CD8-positive, alpha-beta memory T cell (primary cell): ENCODE results near the gene KDM4C. TPM values are rescaled to one million over a fixed set of nuclear protein-coding genes. Genes with fewer than 3 reads are reported as not detected.
A peak's percentile ranks its signal among the peaks of the same experiment; 100 is the strongest.

Experiments used
- CTCF ChIA-PET: fragments of 350-600 bp; sonication (Branson Sonifier 250); formaldehyde crosslinking; loops from one replicate; lab custom pipeline; 2021; ENCODE audit warnings: antibody characterized with exemption; lab: Charles Lee
- POLR2A ChIA-PET: fragments of 350-600 bp; sonication (Branson Sonifier 250); formaldehyde crosslinking; loops from one replicate; lab custom pipeline; 2021; ENCODE audit warnings: antibody characterized with exemption; lab: Charles Lee
- DNase-seq, 5 donors: peaks; one replicate each; pipeline versions ENCODE4 v3.0.0 to v3.0.0-alpha.2; 2020 to 2022; ENCODE audit warnings: mixed read lengths in 1 of 5
- H3K27ac ChIP-seq: one replicate; pipeline ENCODE4 v1.7.0; 2013; ENCODE audit warnings: low read depth, mild to moderate bottlenecking, low read length, moderate library complexity
- H3K27me3 ChIP-seq: 2 replicates; pipeline ENCODE4 v1.7.0; 2013; ENCODE audit warnings: low read length, mild to moderate bottlenecking; ENCODE audit not compliant: insufficient read depth, poor library complexity, severe bottlenecking
- H3K36me3 ChIP-seq: 2 replicates; pipeline ENCODE4 v1.7.0; 2013; ENCODE audit warnings: mild to moderate bottlenecking, low read length, moderate library complexity; ENCODE audit not compliant: insufficient read depth
- H3K4me1 ChIP-seq: 2 replicates; pipeline ENCODE4 v1.7.0; 2013; ENCODE audit warnings: mild to moderate bottlenecking, low read length, moderate library complexity; ENCODE audit not compliant: insufficient read depth
- H3K4me3 ChIP-seq: 2 replicates; pipeline ENCODE4 v1.7.0; 2013; ENCODE audit warnings: mild to moderate bottlenecking, low read length
- H3K9me3 ChIP-seq: 2 replicates; pipeline ENCODE4 v1.7.0; 2013; ENCODE audit warnings: mild to moderate bottlenecking, low read length
- H3K27ac Mint-ChIP-seq, 8 donors: one replicate each; pipeline ENCODE4 v1.8.0; 2020 to 2021; ENCODE audit warnings: mixed read lengths in 8 of 8, mild to moderate bottlenecking in 6 of 8, inconsistent platforms in 3 of 8, moderate library complexity in 3 of 8
- H3K27me3 Mint-ChIP-seq, 2 donors: one replicate each; pipeline ENCODE4 v1.8.0; 2020 to 2021; ENCODE audit warnings: mixed read lengths in 2 of 2, mild to moderate bottlenecking in 1 of 2, moderate library complexity in 1 of 2
- H3K36me3 Mint-ChIP-seq, 3 donors: one replicate each; pipeline ENCODE4 v1.8.0; 2020 to 2021; ENCODE audit warnings: mixed read lengths in 3 of 3, inconsistent platforms in 1 of 3, mild to moderate bottlenecking in 1 of 3
- H3K4me1 Mint-ChIP-seq, 3 donors: one replicate each; pipeline ENCODE4 v1.8.0; 2020 to 2021; ENCODE audit warnings: mixed read lengths in 3 of 3, inconsistent platforms in 1 of 3, mild to moderate bottlenecking in 1 of 3
- H3K4me3 Mint-ChIP-seq, 7 donors: one replicate each; pipeline ENCODE4 v1.8.0; 2020 to 2021; ENCODE audit warnings: mixed read lengths in 7 of 7, mild to moderate bottlenecking in 6 of 7, moderate library complexity in 4 of 7, inconsistent platforms in 2 of 7
- H3K9me3 Mint-ChIP-seq, 5 donors: one replicate each; pipeline ENCODE4 v1.8.0; 2020 to 2022; ENCODE audit warnings: mixed read lengths in 5 of 5, mild to moderate bottlenecking in 3 of 5, moderate library complexity in 2 of 5, inconsistent platforms in 1 of 5
- polyA plus RNA-seq: library from polyadenylated mRNA; unstranded; fragments of 300-500 nt; fragmentation: Illumina TruSeq; gene quantifications from one replicate; pipeline ENCODE4 v1.2.3, GENCODE V29; 2021
- total RNA-seq, 2 experiments: library from RNA; stranded (reverse); gene quantifications; one replicate each; pipeline ENCODE4 v1.2.3, GENCODE V29; 2021

The KDM4C gene
- total and polyA plus RNA-seq, 3 experiments from 2014 or later: 25.9 to 31.9 (median 26.8) TPM

DNA sequence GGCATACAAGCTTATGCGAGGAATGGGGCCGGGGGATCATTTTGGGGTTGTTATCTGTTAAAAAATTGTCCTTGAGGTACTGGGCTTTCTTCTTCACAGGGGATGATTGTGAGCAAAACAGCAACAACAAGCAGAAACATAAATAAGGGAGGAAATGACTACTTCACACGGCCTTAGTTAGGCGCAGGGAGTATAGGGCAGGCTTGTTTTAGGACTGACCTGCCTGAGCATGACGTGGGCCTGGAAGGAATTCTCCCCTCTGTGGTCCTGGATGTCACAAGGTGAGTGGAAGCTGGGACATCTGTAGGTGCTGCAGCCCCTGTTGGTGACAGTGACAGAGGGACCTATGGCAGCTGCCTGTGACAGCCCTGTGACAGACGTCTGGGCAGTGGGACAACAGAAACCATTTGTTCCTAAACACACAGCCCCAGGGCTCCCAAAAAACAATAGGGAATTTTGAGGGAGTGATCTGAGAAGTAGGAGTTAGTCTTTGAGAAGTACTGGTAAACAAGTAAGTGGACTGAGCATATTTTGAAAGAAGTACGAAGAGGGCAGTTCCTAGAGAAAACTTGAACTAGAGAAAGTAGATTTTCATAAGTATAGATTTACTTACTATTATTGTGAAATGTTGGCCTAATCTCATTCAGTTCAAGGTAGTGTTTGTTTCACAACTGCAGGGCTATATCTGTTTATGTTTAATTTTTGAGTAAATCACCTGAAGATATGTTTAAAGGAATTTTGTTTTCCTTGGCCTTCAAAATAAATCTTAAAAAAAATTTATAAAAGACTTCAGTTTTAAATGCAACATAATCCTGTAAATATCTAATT, 113.1 kb downstream of the KDM4C start:
- no peak overlapping the region for H3K4me3 ChIP-seq
- H3K4me3 Mint-ChIP-seq: peak overlapping the region in 1 of 7 donors; percentile 46
- H3K9me3 ChIP-seq: no peaks in the 10 kb centered on the region
- peak overlapping the region in 1 of 8 donors; percentile 5 for H3K27ac Mint-ChIP-seq
- H3K27me3 Mint-ChIP-seq: no peaks in the 10 kb centered on the region
- H3K27ac ChIP-seq: no peak overlapping the region
- no peaks in the 10 kb centered on the region for H3K27me3 ChIP-seq
- DNase-seq: no peak
- ChIA-PET POLR2A (no interaction called here), CTCF (no interaction called here)
- peaks cover 10 to 32% (median 21%) of the 10 kb centered on the region in 3 donors for H3K36me3 Mint-ChIP-seq
- no peaks in the 10 kb centered on the region for H3K36me3 ChIP-seq
- H3K4me1 Mint-ChIP-seq: peaks cover 65 to 87% (median 78%) of the 10 kb centered on the region in 3 donors
- H3K9me3 Mint-ChIP-seq: peaks cover 0 to 4% (median 0%) of the 10 kb centered on the region in 5 donors
- H3K4me1 ChIP-seq: no peaks in the 10 kb centered on the region

- Mint-ChIP-seq H3K9me3 (peaks cover 0 to 3% (median 0%) of the 10 kb centered on the region in 5 donors), H3K4me1 (peaks cover 74 to 91% (median 85%) of the 10 kb centered on the region in 3 donors), H3K27me3 (no peaks in the 10 kb centered on the region), H3K36me3 (peaks cover 4 to 21% (median 14%) of the 10 kb centered on the region in 3 donors), H3K4me3 (peak overlapping the region; percentile 21 to 53 (median 40)), H3K27ac (peak overlapping the region in 7 of 8 donors; percentile 1 to 68 (median 39))
- Histone ChIP-seq H3K27me3 (no peaks in the 10 kb centered on the region), H3K27ac (no peak overlapping the region), H3K4me1 (no peaks in the 10 kb centered on the region), H3K4me3 (no peak overlapping the region), H3K36me3 (no peaks in the 10 kb centered on the region), H3K9me3 (no peaks in the 10 kb centered on the region)
- ChIA-PET CTCF (no interaction called here), POLR2A (no interaction called here)
- peak in 3 of 5 donors; percentile 29 to 68 (median 51) for DNase-seq
These were observed 116.1 kb downstream of the KDM4C start for GRCh38 chr9:6873857-6874256.

DNA sequence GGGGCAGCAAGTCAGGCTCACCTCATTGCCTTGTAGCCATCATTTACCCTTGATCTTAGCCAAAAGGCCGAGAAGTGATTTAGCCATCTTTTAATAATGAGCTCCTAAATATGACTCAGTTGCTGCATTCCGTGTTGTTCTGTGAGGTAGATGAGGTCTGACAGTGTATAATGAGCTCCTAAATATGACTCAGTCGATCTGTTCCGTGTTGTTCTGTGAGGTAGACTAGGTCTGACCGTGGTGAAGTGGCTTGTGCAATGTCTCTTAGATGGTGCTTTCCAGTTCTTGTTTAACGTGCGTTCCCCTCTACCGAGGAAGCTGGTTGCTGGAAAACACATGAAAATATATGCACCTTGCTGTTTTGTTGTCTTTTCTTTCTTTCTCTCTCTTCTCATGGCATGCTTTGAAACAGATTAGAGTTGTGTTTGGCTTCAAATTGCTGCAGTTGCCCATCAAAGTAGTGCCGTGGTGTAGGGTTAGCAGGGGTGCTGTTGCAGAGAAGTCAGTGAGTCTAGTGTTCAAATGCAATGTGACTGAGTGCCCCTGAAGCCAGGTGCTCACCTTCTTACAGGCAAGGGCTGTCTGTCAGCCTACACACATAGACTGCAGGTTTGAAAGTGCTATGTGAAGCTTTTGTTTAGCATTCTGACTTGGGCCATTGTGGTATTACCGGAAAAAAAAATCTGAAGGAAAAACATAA, 118.6 kb downstream of the KDM4C start:
- H3K27me3 Mint-ChIP-seq: no peaks in the 10 kb centered on the region
- H3K36me3 Mint-ChIP-seq: peaks cover 4 to 22% (median 15%) of the 10 kb centered on the region in 3 donors
- no peak for DNase-seq
- H3K4me1 Mint-ChIP-seq: peaks cover 61 to 78% (median 76%) of the 10 kb centered on the region in 3 donors
- peak overlapping the region in 2 of 8 donors; percentile 5 to 23 for H3K27ac Mint-ChIP-seq
- ChIA-PET CTCF (no interaction called here), POLR2A (no interaction called here)
- H3K4me3 Mint-ChIP-seq: no peak overlapping the region
- H3K4me3 ChIP-seq: no peak overlapping the region
- H3K27me3 ChIP-seq: no peaks in the 10 kb centered on the region
- H3K27ac ChIP-seq: no peak overlapping the region
- no peaks in the 10 kb centered on the region for H3K4me1 ChIP-seq
- H3K9me3 Mint-ChIP-seq: peaks cover 0 to 3% (median 0%) of the 10 kb centered on the region in 5 donors
- H3K9me3 ChIP-seq: no peaks in the 10 kb centered on the region
- no peaks in the 10 kb centered on the region for H3K36me3 ChIP-seq

DNA sequence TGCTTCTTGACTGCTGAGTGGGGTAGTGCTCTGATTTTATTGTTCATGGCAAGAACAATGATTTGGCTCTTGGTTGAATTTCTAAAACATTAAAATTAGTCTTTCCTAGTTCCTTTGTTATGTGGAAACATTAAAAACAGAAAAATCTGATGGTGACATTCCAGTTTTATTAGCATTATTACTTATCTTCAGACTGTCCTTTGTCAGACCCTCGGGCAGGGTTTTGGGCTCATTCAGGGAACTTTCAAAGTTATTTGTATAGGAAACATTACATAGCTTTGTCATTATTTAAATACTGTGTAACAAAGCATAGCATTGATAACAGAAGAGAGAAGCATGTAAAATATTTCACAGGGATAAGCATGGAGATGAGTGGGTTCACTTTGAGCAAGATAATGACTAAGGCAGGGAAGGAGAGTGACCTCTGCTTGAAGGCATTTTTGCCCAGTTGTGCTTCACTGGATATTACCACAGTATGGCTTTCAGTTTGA, 119.9 kb downstream of the KDM4C start:
- peaks cover 59 to 72% (median 72%) of the 10 kb centered on the region in 3 donors for H3K4me1 Mint-ChIP-seq

GRCh38 chr9:6880626-6881025, 122.9 kb downstream of the KDM4C start:
- H3K4me1 ChIP-seq: no peaks in the 10 kb centered on the region
- Mint-ChIP-seq H3K4me3 (no peak overlapping the region), H3K27ac (peak overlapping the region in 1 of 8 donors; percentile 37), H3K9me3 (no peaks in the 10 kb centered on the region), H3K27me3 (no peaks in the 10 kb centered on the region), H3K4me1 (peaks cover 49 to 71% (median 66%) of the 10 kb centered on the region in 3 donors), H3K36me3 (peaks cover 4 to 30% (median 19%) of the 10 kb centered on the region in 3 donors)
- CTCF ChIA-PET: no interaction called here
- no peaks in the 10 kb centered on the region for H3K27me3 ChIP-seq
- no peak overlapping the region for H3K27ac ChIP-seq
- no peak overlapping the region for H3K4me3 ChIP-seq
- POLR2A ChIA-PET: no interaction called here
- no peak for DNase-seq
- H3K9me3 ChIP-seq: no peaks in the 10 kb centered on the region
- H3K36me3 ChIP-seq: no peaks in the 10 kb centered on the region

More for the DNA sequence above, 119.9 kb downstream of the KDM4C start:
- Mint-ChIP-seq H3K27me3 (no peaks in the 10 kb centered on the region), H3K27ac (no peak overlapping the region), H3K4me3 (no peak overlapping the region), H3K36me3 (peaks cover 4 to 25% (median 22%) of the 10 kb centered on the region in 3 donors), H3K9me3 (peaks cover 0 to 3% (median 0%) of the 10 kb centered on the region in 5 donors)
- no peaks in the 10 kb centered on the region for H3K36me3 ChIP-seq
- ChIA-PET CTCF (no interaction called here), POLR2A (no interaction called here)
- no peaks in the 10 kb centered on the region for H3K9me3 ChIP-seq
- no peaks in the 10 kb centered on the region for H3K27me3 ChIP-seq
- H3K4me3 ChIP-seq: no peak overlapping the region
- DNase-seq: no peak
- H3K27ac ChIP-seq: no peak overlapping the region
- H3K4me1 ChIP-seq: no peaks in the 10 kb centered on the region

- Mint-ChIP-seq H3K4me1 (peaks cover 31 to 49% (median 46%) of the 10 kb centered on the region in 3 donors), H3K9me3 (no peaks in the 10 kb centered on the region)
- POLR2A ChIA-PET: no interaction called here
These were observed 126.3 kb downstream of the KDM4C start for GRCh38 chr9:6884101-6884500.

GRCh38 chr9:6884990-6885389, 127.2 kb downstream of the KDM4C start:
- H3K27ac ChIP-seq: no peak overlapping the region
- peaks cover 0 to 57% (median 31%) of the 10 kb centered on the region in 3 donors for H3K36me3 Mint-ChIP-seq
- no peak for DNase-seq
- ChIA-PET POLR2A (no interaction called here), CTCF (no interaction called here)
- no peaks in the 10 kb centered on the region for H3K9me3 ChIP-seq
- H3K9me3 Mint-ChIP-seq: no peaks in the 10 kb centered on the region
- H3K4me1 ChIP-seq: no peaks in the 10 kb centered on the region
- H3K27me3 Mint-ChIP-seq: no peaks in the 10 kb centered on the region
- no peaks in the 10 kb centered on the region for H3K36me3 ChIP-seq
- H3K4me3 ChIP-seq: no peak overlapping the region
- no peak overlapping the region for H3K27ac Mint-ChIP-seq
- H3K27me3 ChIP-seq: no peaks in the 10 kb centered on the region
- H3K4me1 Mint-ChIP-seq: peaks cover 31 to 56% (median 53%) of the 10 kb centered on the region in 3 donors
- no peak overlapping the region for H3K4me3 Mint-ChIP-seq

More at GRCh38 chr9:6884101-6884500, 126.3 kb downstream of the KDM4C start:
- Histone ChIP-seq H3K4me1 (no peaks in the 10 kb centered on the region), H3K9me3 (no peaks in the 10 kb centered on the region), H3K36me3 (no peaks in the 10 kb centered on the region), H3K4me3 (no peak overlapping the region), H3K27ac (no peak overlapping the region), H3K27me3 (no peaks in the 10 kb centered on the region)
- Mint-ChIP-seq H3K27ac (peak overlapping the region in 1 of 8 donors; percentile 59), H3K4me3 (peak overlapping the region in 1 of 7 donors; percentile 9), H3K36me3 (peaks cover 0 to 48% (median 26%) of the 10 kb centered on the region in 3 donors), H3K27me3 (no peaks in the 10 kb centered on the region)
- CTCF ChIA-PET: no interaction called here
- no peak for DNase-seq
